GM12865 (cell line): ENCODE measurements around the gene KRT75.

ENCODE experiments used
- DNase-seq: peaks from one replicate; pipeline ENCODE4 v3.0.0; 2010; ENCODE audit warnings: low read depth
- H3K4me3 ChIP-seq: 2 replicates; pipeline ENCODE4 v1.5.1; 2011; ENCODE audit warnings: mild to moderate bottlenecking, low read depth, low read length, control low read depth
- TF ChIP-seq, protein P1 (sequence below): IDR thresholded peaks from 2 replicates; pipeline ENCODE4 v1.5.1; 2011; ENCODE audit warnings: low read length, control low read depth, low read depth, inconsistent platforms; ENCODE audit not compliant: insufficient read depth; ENCODE audit errors: missing control alignments

The KRT75 gene

GRCh38 chr12:52396656-52397055 is 37.5 kb downstream of the KRT75 start:
- DNase-seq = no peak
- no peak overlapping the region for H3K4me3 ChIP-seq
- TF ChIP-seq, protein P1, sequence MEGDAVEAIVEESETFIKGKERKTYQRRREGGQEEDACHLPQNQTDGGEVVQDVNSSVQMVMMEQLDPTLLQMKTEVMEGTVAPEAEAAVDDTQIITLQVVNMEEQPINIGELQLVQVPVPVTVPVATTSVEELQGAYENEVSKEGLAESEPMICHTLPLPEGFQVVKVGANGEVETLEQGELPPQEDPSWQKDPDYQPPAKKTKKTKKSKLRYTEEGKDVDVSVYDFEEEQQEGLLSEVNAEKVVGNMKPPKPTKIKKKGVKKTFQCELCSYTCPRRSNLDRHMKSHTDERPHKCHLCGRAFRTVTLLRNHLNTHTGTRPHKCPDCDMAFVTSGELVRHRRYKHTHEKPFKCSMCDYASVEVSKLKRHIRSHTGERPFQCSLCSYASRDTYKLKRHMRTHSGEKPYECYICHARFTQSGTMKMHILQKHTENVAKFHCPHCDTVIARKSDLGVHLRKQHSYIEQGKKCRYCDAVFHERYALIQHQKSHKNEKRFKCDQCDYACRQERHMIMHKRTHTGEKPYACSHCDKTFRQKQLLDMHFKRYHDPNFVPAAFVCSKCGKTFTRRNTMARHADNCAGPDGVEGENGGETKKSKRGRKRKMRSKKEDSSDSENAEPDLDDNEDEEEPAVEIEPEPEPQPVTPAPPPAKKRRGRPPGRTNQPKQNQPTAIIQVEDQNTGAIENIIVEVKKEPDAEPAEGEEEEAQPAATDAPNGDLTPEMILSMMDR = no peak

DNA sequence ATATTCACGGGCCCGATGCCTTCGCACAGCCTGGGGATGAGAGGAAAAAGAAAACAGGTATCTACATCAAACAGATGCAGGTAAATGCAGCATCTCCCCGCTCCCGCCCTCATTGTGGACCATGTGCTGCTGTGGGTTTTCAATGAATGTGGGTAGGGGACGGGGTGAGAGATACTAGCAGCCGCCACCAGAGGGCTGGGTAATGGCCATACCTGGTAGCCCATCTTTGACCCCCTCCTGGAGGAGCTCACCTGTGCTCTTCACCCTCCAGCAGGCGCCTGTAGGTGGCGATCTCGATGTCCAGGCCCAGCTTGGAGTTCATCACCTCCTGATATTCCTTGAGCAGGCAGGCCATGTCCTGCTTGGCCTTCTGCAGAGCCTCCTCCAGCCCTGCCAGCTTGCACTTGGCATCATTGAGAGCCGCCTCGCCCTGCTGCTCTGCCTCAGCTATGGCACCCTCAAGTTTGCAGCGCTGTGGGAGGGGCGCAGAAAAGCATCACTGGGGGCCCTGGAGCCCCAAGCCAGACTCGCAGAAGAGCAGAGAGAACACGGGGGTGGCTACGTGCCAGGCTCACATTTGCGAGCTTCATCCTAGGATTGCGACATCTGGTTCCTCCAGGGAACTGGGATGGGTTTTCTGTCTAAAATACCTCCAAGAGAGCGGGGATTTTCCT is 38.3 kb downstream of the KRT75 start:
- no peak overlapping the region for H3K4me3 ChIP-seq
- peak; percentile 11 for DNase-seq
- TF ChIP-seq, protein P1 = peak; percentile 22

DNA sequence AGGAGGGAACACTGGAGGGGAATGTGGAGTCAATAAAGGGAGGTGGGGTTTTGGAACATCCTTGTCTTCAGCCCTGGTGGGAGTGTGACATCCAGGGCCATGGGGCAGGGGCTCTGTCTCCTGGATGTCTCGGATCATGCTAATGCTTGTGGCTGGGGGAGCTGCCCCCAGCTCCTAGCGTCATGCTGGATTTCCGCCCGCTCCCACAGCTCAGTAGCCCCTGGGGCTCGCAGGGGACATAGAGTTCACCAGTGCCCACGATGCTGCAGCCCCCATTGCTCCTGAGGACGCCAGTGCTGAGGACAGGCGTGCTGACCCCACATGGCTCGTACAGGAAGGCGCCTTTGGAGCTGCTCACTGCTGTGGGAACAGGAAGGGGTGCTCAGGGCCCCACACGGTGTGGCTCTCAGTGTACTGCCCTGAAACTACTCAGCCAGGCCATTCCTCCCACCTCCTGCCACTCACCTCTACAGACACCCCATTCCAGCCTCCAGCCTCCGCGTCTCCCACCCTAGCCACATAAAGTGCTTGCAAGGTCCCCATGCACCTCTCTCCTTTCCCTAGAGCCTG is 39.2 kb downstream of the KRT75 start:
- TF ChIP-seq, protein P1 = no peak
- H3K4me3 ChIP-seq = no peak overlapping the region
- DNase-seq = no peak

DNA sequence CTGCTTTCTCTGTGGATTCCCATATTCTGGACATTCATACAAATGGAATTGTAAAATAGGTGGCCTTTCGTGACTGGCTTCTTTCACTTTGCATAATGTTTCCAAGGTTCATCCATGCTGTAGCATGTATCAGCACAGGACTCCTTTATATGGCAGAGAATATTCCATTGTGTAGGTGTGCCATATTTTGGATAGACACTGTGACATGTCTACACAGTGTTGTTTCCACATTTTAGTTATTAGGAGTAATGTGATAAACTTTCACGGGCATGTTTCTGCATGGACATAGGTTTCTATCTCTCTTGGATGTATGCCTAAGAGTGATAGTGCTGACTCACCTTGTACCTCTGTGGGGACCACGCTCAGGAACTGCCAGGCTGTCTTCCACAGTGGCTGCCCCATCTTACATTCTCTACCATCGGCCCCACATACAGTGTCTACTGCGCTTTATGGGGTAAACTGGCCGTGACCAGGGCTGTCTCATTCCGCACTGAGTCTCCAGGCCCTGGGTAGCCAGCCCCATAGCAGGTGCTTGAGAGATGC is 41.6 kb downstream of the KRT75 start:
- DNase-seq = no peak
- TF ChIP-seq, protein P1 = no peak

DNA sequence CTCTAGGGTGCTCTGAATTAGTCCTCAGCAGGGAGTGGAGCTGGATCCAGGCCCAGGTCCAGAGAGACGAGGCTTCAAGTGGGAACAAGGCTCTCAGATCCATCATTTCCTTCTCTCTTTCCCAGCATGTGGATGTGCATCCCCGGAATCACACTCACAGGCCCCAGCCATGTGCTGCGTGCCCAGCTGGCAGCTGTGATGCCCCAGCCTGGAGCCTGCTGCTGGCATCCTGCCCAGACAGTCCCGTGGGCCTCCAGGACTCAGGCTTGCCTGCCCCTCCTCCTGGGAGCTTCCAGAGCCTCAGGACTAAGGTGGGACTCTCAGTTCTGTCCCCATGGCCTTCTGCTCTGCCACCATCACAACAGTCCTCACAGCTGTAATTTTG is 42.6 kb downstream of the KRT75 start:
- no peak for DNase-seq
- H3K4me3 ChIP-seq = no peak overlapping the region
- TF ChIP-seq, protein P1 = no peak

More for the DNA sequence above, 41.6 kb downstream of the KRT75 start:
- H3K4me3 ChIP-seq = no peak overlapping the region

GRCh38 chr12:52390739-52391617 is 43.2 kb downstream of the KRT75 start:
- no peak overlapping the region for H3K4me3 ChIP-seq
- TF ChIP-seq, protein P1 = peak; percentile 47
- peak; percentile 19 for DNase-seq
